ENCODE results near the gene NAGK. TPM values are rescaled to one million over a fixed set of nuclear protein-coding genes. Genes with fewer than 3 reads are reported as not detected.

Gene NAGK
- total RNA-seq, 3 donors from 2014 or later: 83.5 to 85.6 (median 84.0) TPM

DNA sequence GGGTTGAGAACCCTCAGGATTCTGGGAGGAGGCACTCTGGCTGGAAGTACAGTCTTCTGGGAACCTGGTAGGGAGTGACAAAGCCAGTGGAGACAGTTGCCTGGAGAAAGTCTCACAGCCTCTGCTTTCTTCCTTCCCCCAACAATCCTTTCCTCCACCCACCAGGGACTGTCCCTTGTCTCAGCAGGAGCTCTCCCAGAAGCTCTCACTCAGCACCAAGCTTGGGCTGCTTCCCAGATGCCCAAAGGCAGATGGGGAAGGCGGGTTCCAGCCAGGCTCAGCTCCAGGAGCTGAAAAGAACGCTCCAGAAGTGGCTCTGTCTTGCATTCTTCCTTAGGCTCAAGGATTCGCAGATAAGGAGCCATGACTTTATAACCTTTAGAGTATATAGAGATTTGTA lies 7.6 kb upstream of the NAGK start:
- DNase-seq: no peak
- no peak for ATAC-seq
- no peaks in the 10 kb centered on the region for H3K36me3 Mint-ChIP-seq (ENCODE audit: insufficient read depth)

DNA sequence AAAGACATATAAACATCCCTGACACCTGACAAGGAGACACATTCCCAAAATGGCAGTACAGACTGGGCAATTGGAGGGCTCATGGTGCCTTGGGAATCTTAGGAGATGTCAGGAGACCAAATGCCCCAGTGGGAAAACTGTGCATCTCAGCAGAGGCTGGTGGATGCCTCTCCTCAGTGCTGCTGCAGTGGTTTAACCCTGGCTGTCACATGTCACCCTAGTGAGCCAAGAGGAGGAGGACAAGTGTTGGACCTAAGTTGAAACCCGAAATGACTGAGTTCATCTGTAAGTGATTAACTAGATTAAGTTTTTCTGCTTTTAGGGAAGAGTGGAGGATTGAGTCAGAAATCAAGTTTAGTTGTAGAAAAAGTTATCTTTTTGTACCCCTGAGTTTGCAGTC lies 5.2 kb upstream of the NAGK start:
- Mint-ChIP-seq H3K36me3 (ENCODE audit: insufficient read depth) (no peaks in the 10 kb centered on the region), H3K4me3 (no peak overlapping the region), H3K4me1 (ENCODE audit: low read depth) (peaks cover 11% of the 10 kb centered on the region), H3K27me3 (ENCODE audit: low read depth) (peaks cover 8% of the 10 kb centered on the region), H3K9me3 (no peaks in the 10 kb centered on the region)
- ATAC-seq (no peak), DNase-seq (no peak)

More for the DNA sequence above, 7.6 kb upstream of the NAGK start:
- Mint-ChIP-seq H3K27me3 (ENCODE audit: low read depth) (peaks cover 8% of the 10 kb centered on the region), H3K4me3 (no peak overlapping the region), H3K9me3 (no peaks in the 10 kb centered on the region), H3K4me1 (ENCODE audit: low read depth) (no peaks in the 10 kb centered on the region)

DNA sequence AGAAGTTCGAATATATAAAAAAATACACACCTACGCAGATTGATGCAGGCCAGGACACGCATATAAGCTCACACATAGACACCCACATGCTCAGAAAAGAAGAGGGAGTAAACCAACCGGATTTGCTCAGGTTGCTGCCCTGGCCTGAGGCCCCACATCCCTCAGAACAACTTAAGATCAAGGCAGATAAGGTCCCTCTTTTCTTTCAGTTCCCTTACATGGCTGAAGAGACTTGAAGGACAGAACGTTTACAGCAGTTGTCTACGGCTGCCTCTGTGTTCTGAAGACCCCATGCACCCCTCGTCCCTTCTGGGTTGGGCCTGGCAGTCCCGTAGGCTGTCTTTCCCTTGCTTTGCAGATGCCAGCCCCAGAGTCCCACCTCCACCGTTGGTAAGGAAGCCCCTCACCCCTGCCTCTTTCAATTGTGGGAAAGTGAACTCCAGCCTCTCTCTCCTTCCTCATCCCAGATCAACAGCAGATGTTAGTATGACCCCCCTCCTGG lies 4.3 kb upstream of the NAGK start:
- Mint-ChIP-seq H3K9me3 (no peaks in the 10 kb centered on the region), H3K27me3 (ENCODE audit: low read depth) (peaks cover 8% of the 10 kb centered on the region), H3K4me3 (no peak overlapping the region), H3K4me1 (ENCODE audit: low read depth) (peaks cover 13% of the 10 kb centered on the region), H3K36me3 (ENCODE audit: insufficient read depth) (no peaks in the 10 kb centered on the region)
- DNase-seq (no peak), ATAC-seq (no peak)

DNA sequence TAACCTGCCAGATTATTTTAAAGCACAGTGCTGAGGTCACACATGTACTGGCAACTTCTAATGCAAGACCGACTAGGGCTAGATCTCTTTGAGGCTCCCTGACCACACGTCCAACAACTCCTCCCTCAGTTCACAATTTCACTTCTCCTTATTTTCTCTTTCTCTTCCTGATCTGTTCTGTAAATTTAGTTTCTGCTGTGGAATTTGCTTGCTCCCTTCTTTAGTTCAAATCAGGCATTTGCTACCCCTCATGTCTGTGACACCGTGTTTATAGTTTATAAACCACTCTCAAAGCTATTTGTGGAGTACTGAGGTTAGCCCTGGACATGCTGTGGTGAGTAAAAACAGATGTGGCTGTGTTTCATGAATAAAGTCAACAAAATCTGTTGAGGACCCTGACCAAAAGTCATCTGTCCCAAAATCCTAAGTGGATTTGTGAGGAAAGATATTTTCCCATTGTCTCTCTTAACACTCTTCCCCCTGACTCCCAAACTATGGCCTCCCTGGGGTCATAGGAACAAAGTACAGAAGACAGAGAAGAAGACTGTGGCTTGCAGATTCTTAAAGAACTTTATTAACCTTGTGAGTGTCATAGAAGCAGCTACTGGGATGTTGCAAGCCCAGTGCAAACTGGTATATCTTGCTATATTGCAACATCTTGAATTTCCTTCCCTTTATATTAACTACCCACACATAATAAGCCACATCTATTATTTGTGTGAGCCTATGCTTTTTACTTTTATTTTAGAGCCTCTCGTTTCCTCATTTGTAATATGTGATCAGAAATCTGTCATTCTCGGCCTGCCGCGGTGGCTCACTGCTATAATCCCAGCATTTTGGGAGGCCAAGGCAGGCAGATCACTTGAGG lies 3.5 kb upstream of the NAGK start:
- ATAC-seq: no peak
- Mint-ChIP-seq H3K27me3 (ENCODE audit: low read depth) (peaks cover 8% of the 10 kb centered on the region), H3K4me1 (ENCODE audit: low read depth) (peaks cover 21% of the 10 kb centered on the region), H3K9me3 (no peaks in the 10 kb centered on the region), H3K36me3 (ENCODE audit: insufficient read depth) (peaks cover 1% of the 10 kb centered on the region), H3K4me3 (no peak overlapping the region)
- DNase-seq: no peak

- peaks cover 5% of the 10 kb centered on the region for H3K36me3 Mint-ChIP-seq (ENCODE audit: insufficient read depth)
- no peaks in the 10 kb centered on the region for H3K27me3 Mint-ChIP-seq (ENCODE audit: low read depth)
- DNase-seq (no peak), ATAC-seq (no peak)
- H3K9me3 Mint-ChIP-seq: no peaks in the 10 kb centered on the region
- no peak overlapping the region for H3K4me3 Mint-ChIP-seq
- H3K4me1 Mint-ChIP-seq (ENCODE audit: low read depth): peaks cover 40% of the 10 kb centered on the region
Measured at GRCh38 chr2:71066856-71067255, 1.6 kb upstream of the NAGK start.

DNA sequence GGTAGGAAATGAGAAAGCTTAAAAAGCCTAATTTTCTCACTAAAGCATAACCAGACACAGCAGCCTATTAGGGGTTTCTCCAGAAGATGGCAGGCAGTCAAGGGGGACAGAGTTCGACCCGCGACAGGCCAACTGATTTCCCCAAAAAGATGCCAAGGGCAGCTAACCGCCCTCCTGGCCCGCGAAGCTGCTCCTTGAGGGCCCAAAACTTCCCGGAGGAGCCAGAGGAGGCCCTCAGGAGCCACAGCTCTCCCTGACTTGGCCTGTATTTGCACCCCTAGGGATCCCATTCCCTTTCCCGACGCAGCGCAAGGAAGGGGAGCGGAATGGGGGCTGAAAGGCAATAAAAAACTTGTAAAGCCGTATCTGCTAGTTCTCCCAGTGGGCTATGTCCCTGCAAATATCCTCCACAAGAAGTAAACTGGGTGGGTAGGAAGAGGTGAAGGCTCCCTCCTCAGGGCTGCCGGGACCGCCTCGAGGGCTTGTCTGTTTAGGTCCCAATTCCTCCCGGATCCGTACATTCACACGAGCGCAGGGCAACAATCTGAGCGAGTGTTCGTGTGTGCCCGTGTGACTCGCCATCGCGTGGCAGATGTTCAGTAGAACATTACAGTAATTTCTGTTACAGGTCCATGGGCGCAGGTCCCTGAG lies 756 bp upstream of the NAGK start:
- peaks cover 48% of the 10 kb centered on the region for H3K4me1 Mint-ChIP-seq (ENCODE audit: low read depth)
- no peaks in the 10 kb centered on the region for H3K9me3 Mint-ChIP-seq
- no peak for ATAC-seq
- DNase-seq: no peak
- H3K27me3 Mint-ChIP-seq (ENCODE audit: low read depth): no peaks in the 10 kb centered on the region
- peaks cover 6% of the 10 kb centered on the region for H3K36me3 Mint-ChIP-seq (ENCODE audit: insufficient read depth)
- H3K4me3 Mint-ChIP-seq: peak overlapping the region; percentile 91

GRCh38 chr2:71069376-71069775 lies 928 bp downstream of the NAGK start:
- no peak for ATAC-seq
- peaks cover 20% of the 10 kb centered on the region for H3K36me3 Mint-ChIP-seq (ENCODE audit: insufficient read depth)

DNA sequence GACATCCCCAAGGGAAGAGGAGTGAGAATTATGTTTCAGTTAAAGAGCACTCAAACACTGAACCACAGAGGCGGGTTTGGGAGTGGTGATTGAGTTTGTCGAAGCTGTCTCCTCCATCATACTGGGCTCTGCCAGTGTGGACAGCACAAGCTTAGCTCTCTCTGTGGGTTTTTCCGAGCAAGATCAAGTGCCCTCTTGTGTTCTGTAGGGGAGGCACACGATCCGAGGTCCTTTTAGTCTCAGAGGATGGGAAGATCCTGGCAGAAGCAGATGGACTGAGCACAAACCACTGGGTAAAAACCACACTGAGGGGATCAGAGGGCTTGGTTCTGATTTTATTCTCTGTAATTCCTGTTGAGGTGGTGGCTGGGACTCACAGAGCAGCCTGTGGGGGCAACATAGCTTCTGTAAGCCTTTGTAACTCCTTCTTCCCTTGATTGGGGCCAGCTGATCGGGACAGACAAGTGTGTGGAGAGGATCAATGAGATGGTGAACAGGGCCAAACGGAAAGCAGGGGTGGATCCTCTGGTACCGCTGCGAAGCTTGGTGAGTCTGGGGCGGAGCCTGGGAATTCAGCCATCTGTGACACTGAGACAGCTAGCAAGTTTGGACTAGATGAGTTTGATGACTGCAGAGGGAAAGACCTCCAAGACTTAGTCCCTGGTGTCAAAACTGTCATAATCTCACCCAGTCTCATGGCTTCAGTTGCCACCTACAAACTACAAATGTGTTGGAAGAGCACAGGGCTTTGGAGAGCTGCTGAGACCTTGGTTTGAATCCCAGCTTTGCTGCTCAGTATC lies 2.0 kb downstream of the NAGK start:
- H3K9me3 Mint-ChIP-seq: no peaks in the 10 kb centered on the region

More at GRCh38 chr2:71069376-71069775, 928 bp downstream of the NAGK start:
- Mint-ChIP-seq H3K9me3 (no peaks in the 10 kb centered on the region), H3K4me1 (ENCODE audit: low read depth) (peaks cover 64% of the 10 kb centered on the region), H3K27me3 (ENCODE audit: low read depth) (no peaks in the 10 kb centered on the region), H3K4me3 (peak overlapping the region; percentile 91)
- no peak for DNase-seq

GRCh38 chr2:71071681-71072398 lies 3.4 kb downstream of the NAGK start:
- peaks cover 64% of the 10 kb centered on the region for H3K4me1 Mint-ChIP-seq (ENCODE audit: low read depth)
- H3K9me3 Mint-ChIP-seq: no peaks in the 10 kb centered on the region
- peaks cover 25% of the 10 kb centered on the region for H3K36me3 Mint-ChIP-seq (ENCODE audit: insufficient read depth)
- ATAC-seq: peak; percentile 32 to 41
- H3K27me3 Mint-ChIP-seq (ENCODE audit: low read depth): no peaks in the 10 kb centered on the region
- peak overlapping the region; percentile 82 for H3K4me3 Mint-ChIP-seq
- peak; percentile 46 for DNase-seq

More for the DNA sequence above, 2.0 kb downstream of the NAGK start:
- H3K27me3 Mint-ChIP-seq (ENCODE audit: low read depth): no peaks in the 10 kb centered on the region
- H3K36me3 Mint-ChIP-seq (ENCODE audit: insufficient read depth): peaks cover 23% of the 10 kb centered on the region
- no peak for DNase-seq
- H3K4me1 Mint-ChIP-seq (ENCODE audit: low read depth): peaks cover 66% of the 10 kb centered on the region
- no peak for ATAC-seq
- peak overlapping the region; percentile 91 for H3K4me3 Mint-ChIP-seq

DNA sequence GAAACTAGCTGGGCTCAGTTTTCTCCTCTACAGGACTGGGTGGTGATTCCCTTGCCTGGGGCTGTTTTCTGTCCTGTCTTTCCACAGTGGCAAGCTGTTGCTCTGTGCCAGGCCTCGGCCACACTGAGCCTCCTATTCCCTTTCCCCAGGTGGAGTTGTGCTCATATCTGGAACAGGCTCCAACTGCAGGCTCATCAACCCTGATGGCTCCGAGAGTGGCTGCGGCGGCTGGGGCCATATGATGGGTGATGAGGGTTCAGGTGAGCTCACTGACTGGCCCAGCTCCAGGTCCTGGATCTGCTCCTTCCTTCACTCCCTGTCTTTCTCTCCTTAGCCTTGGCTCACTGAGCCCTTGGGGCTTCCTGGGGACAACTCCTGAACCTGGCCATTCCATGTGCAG lies 4.0 kb downstream of the NAGK start:
- H3K4me3 Mint-ChIP-seq: no peak overlapping the region
- H3K27me3 Mint-ChIP-seq (ENCODE audit: low read depth): no peaks in the 10 kb centered on the region
- H3K9me3 Mint-ChIP-seq: no peaks in the 10 kb centered on the region
- no peak for ATAC-seq
- H3K4me1 Mint-ChIP-seq (ENCODE audit: low read depth): peaks cover 60% of the 10 kb centered on the region
- peaks cover 31% of the 10 kb centered on the region for H3K36me3 Mint-ChIP-seq (ENCODE audit: insufficient read depth)
- no peak for DNase-seq

- DNase-seq: no peak
- Mint-ChIP-seq H3K9me3 (no peaks in the 10 kb centered on the region), H3K36me3 (ENCODE audit: insufficient read depth) (peaks cover 35% of the 10 kb centered on the region), H3K27me3 (ENCODE audit: low read depth) (no peaks in the 10 kb centered on the region), H3K4me3 (peak overlapping the region; percentile 27), H3K4me1 (ENCODE audit: low read depth) (peaks cover 55% of the 10 kb centered on the region)
- ATAC-seq: no peak
Measured at GRCh38 chr2:71073475-71073874, 5.0 kb downstream of the NAGK start.

DNA sequence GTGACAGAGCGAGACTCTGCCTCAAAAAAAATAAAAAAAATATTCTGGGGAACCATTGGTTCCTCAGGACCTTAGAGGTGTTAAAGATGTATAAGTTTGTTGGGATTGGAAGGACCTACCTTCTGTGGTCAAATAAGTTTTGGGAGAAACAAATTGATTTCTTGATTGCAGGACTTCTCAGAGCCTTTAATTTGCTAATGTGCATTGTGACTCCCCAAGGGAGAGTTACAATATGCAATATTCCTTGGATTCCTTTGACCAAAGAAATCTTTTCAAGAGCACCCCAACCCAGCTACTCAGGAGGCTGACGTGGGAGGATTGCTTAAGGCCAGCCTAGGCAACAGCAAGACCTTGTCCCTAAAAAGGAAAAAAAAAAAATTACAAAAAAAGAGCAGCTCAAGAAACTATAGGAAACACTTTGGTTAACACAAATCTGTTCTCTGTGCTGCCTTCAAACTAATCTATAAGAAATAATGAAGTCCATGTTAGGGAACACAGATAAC lies 6.5 kb downstream of the NAGK start:
- Mint-ChIP-seq H3K4me1 (ENCODE audit: low read depth) (peaks cover 45% of the 10 kb centered on the region), H3K9me3 (no peaks in the 10 kb centered on the region), H3K36me3 (ENCODE audit: insufficient read depth) (peaks cover 40% of the 10 kb centered on the region), H3K27me3 (ENCODE audit: low read depth) (no peaks in the 10 kb centered on the region), H3K4me3 (no peak overlapping the region)
- ATAC-seq (no peak), DNase-seq (no peak)

DNA sequence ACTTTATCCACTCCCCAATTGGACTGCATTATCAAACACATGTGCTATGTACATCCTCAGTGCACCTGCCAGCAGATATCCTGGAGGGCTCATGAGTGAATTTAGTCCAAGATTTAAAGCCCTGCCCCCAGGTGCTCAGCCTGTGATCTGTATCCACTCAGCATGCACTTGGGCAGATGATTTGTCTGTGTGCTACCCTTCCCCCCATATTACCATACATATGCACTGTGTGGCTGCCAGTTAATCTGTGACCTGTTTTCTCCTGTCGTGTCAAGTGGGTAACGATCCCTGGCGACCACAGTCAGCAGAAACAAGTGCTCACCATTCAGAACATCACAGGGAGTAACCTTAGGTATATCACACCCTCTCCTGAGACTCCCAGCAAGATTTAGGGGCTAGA lies 10.2 kb downstream of the NAGK start:
- H3K9me3 Mint-ChIP-seq: no peaks in the 10 kb centered on the region

More for the DNA sequence above, 10.2 kb downstream of the NAGK start:
- H3K4me1 Mint-ChIP-seq (ENCODE audit: low read depth): peaks cover 20% of the 10 kb centered on the region
- H3K27me3 Mint-ChIP-seq (ENCODE audit: low read depth): no peaks in the 10 kb centered on the region
- H3K4me3 Mint-ChIP-seq: no peak overlapping the region
- H3K36me3 Mint-ChIP-seq (ENCODE audit: insufficient read depth): peaks cover 29% of the 10 kb centered on the region
- no peak for DNase-seq
- ATAC-seq: no peak

Data from activated T-cell treated with anti-CD3 and anti-CD28 coated beads, Interleukin-2, amount 50 U/mL, for 4 hours (primary cell).